Mesenchymal stem cell (in vitro differentiated cells and primary cell): Measurements from ENCODE around the gene ASXL1.

ENCODE experiments used
- DNase-seq: peaks from one replicate; pipeline ENCODE4 v3.0.0-alpha.2; 2013
- H2AFZ ChIP-seq: one replicate; pipeline ENCODE4 v1.6.1; 2013; ENCODE audit warnings: low read depth, mild to moderate bottlenecking, control low read depth, inconsistent platforms, low read length, moderate library complexity
- H2AK5ac ChIP-seq: 2 replicates; pipeline ENCODE4 v1.6.1; 2013; ENCODE audit warnings: low read length, moderate library complexity, mild to moderate bottlenecking, inconsistent platforms; ENCODE audit not compliant: severe bottlenecking
- H2BK120ac ChIP-seq: one replicate; pipeline ENCODE4 v1.6.1; 2013; ENCODE audit warnings: low read depth, mild to moderate bottlenecking, inconsistent platforms, low read length, moderate library complexity
- H2BK12ac ChIP-seq, 2 experiments: one replicate each; pipeline ENCODE4 v1.6.1; 2013; ENCODE audit warnings: inconsistent platforms in 2 of 2, low read length in 2 of 2, mild to moderate bottlenecking in 2 of 2, moderate library complexity in 2 of 2, control low read depth in 1 of 2
- H2BK15ac ChIP-seq: one replicate; pipeline ENCODE4 v1.6.1; 2013; ENCODE audit warnings: mild to moderate bottlenecking, low read depth, inconsistent platforms; ENCODE audit not compliant: poor library complexity, severe bottlenecking
- H2BK5ac ChIP-seq: 2 replicates; pipeline ENCODE4 v1.6.1; 2013; ENCODE audit warnings: low read depth, mild to moderate bottlenecking, low read length, control low read depth, inconsistent platforms; ENCODE audit not compliant: poor library complexity, severe bottlenecking
- H3K14ac ChIP-seq, 2 experiments: one replicate each; pipeline ENCODE4 v1.6.1; 2013; ENCODE audit warnings: inconsistent platforms in 2 of 2, low read length in 2 of 2, control low read depth in 1 of 2, mild to moderate bottlenecking in 1 of 2, moderate library complexity in 1 of 2
- H3K18ac ChIP-seq, 2 experiments: one replicate each; pipeline ENCODE4 v1.6.1; 2013; ENCODE audit warnings: inconsistent platforms in 2 of 2, low read length in 2 of 2, control low read depth in 1 of 2, low read depth in 1 of 2, mild to moderate bottlenecking in 1 of 2
- H3K23ac ChIP-seq, 2 experiments: one replicate each; pipeline ENCODE4 v1.6.1; 2013; ENCODE audit warnings: inconsistent platforms in 2 of 2, low read length in 2 of 2, mild to moderate bottlenecking in 2 of 2, moderate library complexity in 2 of 2, control low read depth in 1 of 2
- H3K27ac ChIP-seq: 2 replicates; pipeline ENCODE4 v1.5.1; 2013; ENCODE audit warnings: mild to moderate bottlenecking, moderate library complexity, low read length, control low read depth, inconsistent platforms; ENCODE audit not compliant: poor library complexity, severe bottlenecking
- H3K27me3 ChIP-seq, 2 experiments: 2 replicates each; pipeline versions ENCODE4 v1.6.1 to v1.7.0; 2013; ENCODE audit warnings: low read length in 2 of 2, mild to moderate bottlenecking in 2 of 2, moderate library complexity in 2 of 2, control low read depth in 1 of 2, inconsistent platforms in 1 of 2; ENCODE audit not compliant: control insufficient read depth in 1 of 2, insufficient read depth in 1 of 2
- H3K36me3 ChIP-seq, 2 experiments: 2 replicates each; pipeline versions ENCODE4 v1.6.1 to v1.7.0; 2013; ENCODE audit warnings: low read length in 2 of 2, control low read depth in 1 of 2, inconsistent platforms in 1 of 2, low read depth in 1 of 2, mild to moderate bottlenecking in 1 of 2; ENCODE audit not compliant: insufficient read depth in 2 of 2, control insufficient read depth in 1 of 2
- H3K4ac ChIP-seq, 2 experiments: one replicate each; pipeline ENCODE4 v1.6.1; 2013; ENCODE audit warnings: inconsistent platforms in 2 of 2, low read length in 2 of 2, mild to moderate bottlenecking in 2 of 2, moderate library complexity in 2 of 2, control low read depth in 1 of 2, low read depth in 1 of 2
- H3K4me1 ChIP-seq: 2 replicates; pipeline ENCODE4 v1.6.1; 2013; ENCODE audit warnings: low read depth, low read length, control low read depth; ENCODE audit not compliant: control insufficient read depth, insufficient read depth
- H3K4me2 ChIP-seq: 2 replicates; pipeline ENCODE4 v1.6.1; 2013; ENCODE audit warnings: low read length, mild to moderate bottlenecking, inconsistent platforms; ENCODE audit not compliant: poor library complexity, severe bottlenecking
- H3K4me3 ChIP-seq, 2 experiments: 2 replicates each; pipeline versions ENCODE4 v1.5.1 to v1.7.0; 2013; ENCODE audit warnings: low read length in 2 of 2, mild to moderate bottlenecking in 2 of 2, control low read depth in 1 of 2, low read depth in 1 of 2; ENCODE audit not compliant: insufficient read depth in 1 of 2
- H3K79me1 ChIP-seq: replicated peaks from 2 replicates; pipeline ENCODE4 v1.6.1; 2013; ENCODE audit warnings: mild to moderate bottlenecking, control low read depth, low read length, inconsistent platforms; ENCODE audit not compliant: poor library complexity, severe bottlenecking
- H3K9ac ChIP-seq: 2 replicates; pipeline ENCODE4 v1.7.0; 2013; ENCODE audit warnings: mild to moderate bottlenecking, low read length, moderate library complexity
- H3K9me3 ChIP-seq: 2 replicates; pipeline ENCODE4 v1.7.0; 2013; ENCODE audit warnings: mild to moderate bottlenecking, low read length; ENCODE audit not compliant: control insufficient read depth
- H4K8ac ChIP-seq: one replicate; pipeline ENCODE4 v1.6.1; 2013; ENCODE audit warnings: inconsistent platforms, mild to moderate bottlenecking, low read length, moderate library complexity
- H4K91ac ChIP-seq: one replicate; pipeline ENCODE4 v1.6.1; 2013; ENCODE audit warnings: mild to moderate bottlenecking, low read length, inconsistent platforms
- WGBS: methylation state at CpG from one replicate; pipeline ENCODE4 v1.1.7; 2013; ENCODE audit warnings: mixed read lengths; 5-methylcytosine and 5-hydroxymethylcytosine counted together

The ASXL1 gene

DNA sequence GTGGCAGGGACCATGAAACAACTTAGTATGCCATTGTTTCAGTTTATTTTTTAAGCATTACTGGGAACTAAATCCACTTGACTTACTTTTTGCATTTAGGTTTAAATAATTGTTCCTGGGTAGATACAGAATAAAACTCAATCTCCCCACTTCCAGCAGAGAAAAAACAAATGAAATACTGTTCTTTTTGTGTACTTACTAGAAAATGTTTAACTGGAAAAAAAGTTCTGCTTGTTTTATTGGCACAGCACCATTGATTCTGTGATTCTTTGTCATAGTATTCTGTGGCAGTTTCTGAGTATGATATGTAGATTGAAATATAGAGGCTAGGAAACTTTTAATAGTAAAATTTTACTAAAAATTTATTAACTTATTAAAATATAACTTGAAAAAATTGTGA lies 10.2 kb downstream of the ASXL1 start:
- Histone ChIP-seq H2BK12ac (no peak overlapping the region), H3K4me1 (peaks cover 8% of the 10 kb centered on the region)

DNA sequence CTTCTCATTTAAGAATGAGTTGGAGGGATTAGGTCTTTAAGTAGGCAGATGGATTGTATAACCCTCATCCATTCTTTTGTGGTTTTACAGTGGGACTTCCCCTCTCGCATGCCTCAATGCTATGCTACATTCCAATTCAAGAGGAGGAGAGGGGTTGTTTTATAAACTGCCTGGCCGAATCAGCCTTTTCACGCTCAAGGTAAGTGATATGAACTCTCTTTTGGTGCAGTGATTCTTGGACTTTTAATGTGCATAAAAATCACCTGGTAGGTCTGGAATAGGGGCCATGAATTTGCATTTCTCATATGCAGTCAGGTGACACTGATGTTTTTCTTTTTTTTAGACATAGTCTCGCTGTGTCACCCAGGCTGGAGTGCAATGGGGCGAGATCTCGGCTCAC lies 10.8 kb downstream of the ASXL1 start:
- H3K79me1 ChIP-seq = peaks cover 3% of the 10 kb centered on the region
- no peak overlapping the region for H4K91ac ChIP-seq
- H2BK5ac ChIP-seq = no peak overlapping the region
- H3K14ac ChIP-seq = no peak overlapping the region
- H3K4ac ChIP-seq = no peak overlapping the region
- H3K9me3 ChIP-seq = no peaks in the 10 kb centered on the region
- no peak overlapping the region for H3K4me3 ChIP-seq
- peak overlapping the region; percentile 2 for H3K27ac ChIP-seq
- H3K9ac ChIP-seq = no peak overlapping the region
- no peak overlapping the region for H4K8ac ChIP-seq
- H3K23ac ChIP-seq = no peak overlapping the region
- H3K27me3 ChIP-seq = no peaks in the 10 kb centered on the region
- peaks cover 22 to 48% of the 10 kb centered on the region in 2 experiments for H3K36me3 ChIP-seq
- H3K4me2 ChIP-seq = no peak overlapping the region
- peaks cover 7% of the 10 kb centered on the region for H3K4me1 ChIP-seq
- WGBS = 83% methylated on average over 5 of the region's 6 CpGs
- H2BK12ac ChIP-seq = no peak overlapping the region
- H2AFZ ChIP-seq = no peak overlapping the region
- H2BK15ac ChIP-seq = no peak overlapping the region
- H2AK5ac ChIP-seq = no peak overlapping the region
- peak; percentile 71 for DNase-seq
- no peak overlapping the region for H2BK120ac ChIP-seq
- no peak overlapping the region for H3K18ac ChIP-seq

More for the DNA sequence above, 10.2 kb downstream of the ASXL1 start:
- H3K4ac ChIP-seq = no peak overlapping the region
- peak overlapping the region; percentile 30 for H3K9ac ChIP-seq
- H2AFZ ChIP-seq = no peak overlapping the region
- no peak overlapping the region for H3K18ac ChIP-seq
- H3K36me3 ChIP-seq = peaks cover 18 to 42% of the 10 kb centered on the region in 2 experiments
- no peak overlapping the region for H2BK15ac ChIP-seq
- H3K79me1 ChIP-seq = peaks cover 2% of the 10 kb centered on the region
- H3K4me2 ChIP-seq = no peak overlapping the region
- H3K14ac ChIP-seq = no peak overlapping the region
- H4K91ac ChIP-seq = no peak overlapping the region
- H2BK120ac ChIP-seq = no peak overlapping the region
- H3K4me3 ChIP-seq = no peak overlapping the region
- H2AK5ac ChIP-seq = no peak overlapping the region
- H4K8ac ChIP-seq = no peak overlapping the region
- DNase-seq = no peak
- no peak overlapping the region for H3K23ac ChIP-seq
- H3K27me3 ChIP-seq = no peaks in the 10 kb centered on the region
- H2BK5ac ChIP-seq = no peak overlapping the region
- no peak overlapping the region for H3K27ac ChIP-seq
- H3K9me3 ChIP-seq = no peaks in the 10 kb centered on the region

GRCh38 chr20:32370897-32371296 lies 12.8 kb downstream of the ASXL1 start:
- H3K4me2 ChIP-seq = no peak overlapping the region

DNA sequence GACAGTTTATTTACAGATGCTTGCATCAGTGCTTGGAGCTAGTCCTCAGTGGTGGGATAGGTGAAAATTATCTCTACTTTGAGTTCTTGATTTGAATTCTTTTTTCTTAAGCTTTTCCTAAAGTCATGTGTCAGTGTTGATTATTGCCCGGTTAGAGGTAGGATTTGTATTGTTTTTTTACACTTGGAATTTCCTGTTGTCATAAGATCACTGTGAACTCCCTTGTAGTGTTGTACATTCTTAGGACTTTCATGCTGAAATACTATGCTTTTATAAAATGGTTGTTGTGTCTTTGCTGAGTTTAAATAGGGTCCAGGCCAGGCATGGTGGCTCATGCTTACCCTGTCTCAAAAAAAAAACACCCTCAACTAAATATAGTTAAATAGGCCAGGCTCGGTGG lies 20.3 kb downstream of the ASXL1 start:
- no peaks in the 10 kb centered on the region for H3K9me3 ChIP-seq
- H3K23ac ChIP-seq = no peak overlapping the region
- no peak overlapping the region for H2BK120ac ChIP-seq
- no peak overlapping the region for H3K4ac ChIP-seq
- H3K4me1 ChIP-seq = peaks cover 3% of the 10 kb centered on the region
- WGBS = 81% methylated on average over 2 of the region's 2 CpGs
- H4K8ac ChIP-seq = no peak overlapping the region
- H3K14ac ChIP-seq = no peak overlapping the region
- H2AFZ ChIP-seq = no peak overlapping the region
- no peak overlapping the region for H2BK5ac ChIP-seq
- no peak for DNase-seq
- H3K4me3 ChIP-seq = no peak overlapping the region
- H2BK12ac ChIP-seq = no peak overlapping the region
- H3K79me1 ChIP-seq = peaks cover 9% of the 10 kb centered on the region
- H3K27me3 ChIP-seq = no peaks in the 10 kb centered on the region
- no peak overlapping the region for H4K91ac ChIP-seq
- H3K18ac ChIP-seq = no peak overlapping the region
- H2AK5ac ChIP-seq = no peak overlapping the region
- H2BK15ac ChIP-seq = no peak overlapping the region
- H3K9ac ChIP-seq = no peak overlapping the region
- no peak overlapping the region for H3K4me2 ChIP-seq
- peaks cover 32 to 44% of the 10 kb centered on the region in 2 experiments for H3K36me3 ChIP-seq
- H3K27ac ChIP-seq = no peak overlapping the region

More at GRCh38 chr20:32370897-32371296, 12.8 kb downstream of the ASXL1 start:
- Histone ChIP-seq H3K79me1 (peaks cover 9% of the 10 kb centered on the region), H2AFZ (no peak overlapping the region), H3K4me1 (peaks cover 7% of the 10 kb centered on the region), H2BK15ac (no peak overlapping the region), H3K4me3 (no peak overlapping the region), H2BK120ac (no peak overlapping the region), H2BK12ac (no peak overlapping the region), H3K27me3 (no peaks in the 10 kb centered on the region), H3K36me3 (peaks cover 35 to 67% of the 10 kb centered on the region in 2 experiments), H3K27ac (no peak overlapping the region), H2BK5ac (no peak overlapping the region), H3K18ac (no peak overlapping the region), H4K8ac (no peak overlapping the region), H3K14ac (no peak overlapping the region), H2AK5ac (no peak overlapping the region), H4K91ac (no peak overlapping the region), H3K9ac (no peak overlapping the region), H3K4ac (no peak overlapping the region), H3K23ac (no peak overlapping the region), H3K9me3 (no peaks in the 10 kb centered on the region)
- WGBS = 96% methylated on average over 2 of the region's 2 CpGs
- DNase-seq = no peak
